Fibroblast of pulmonary artery (primary cell): ENCODE results near the gene TLX2.

ENCODE experiments used
- DNase-seq: peaks from one replicate; pipeline ENCODE4 v3.0.0-alpha.2; 2010; ENCODE audit warnings: low read depth
- H3K4me3 ChIP-seq: replicated peaks from 2 replicates; pipeline ENCODE4 v1.5.1; 2011; ENCODE audit warnings: low read depth, mild to moderate bottlenecking, control low read depth, low read length, moderate library complexity
- TF ChIP-seq, protein P1 (sequence below): IDR thresholded peaks from 2 replicates; pipeline ENCODE4 v1.5.1; 2011; ENCODE audit warnings: mild to moderate bottlenecking, control low read depth, low read length, inconsistent platforms; ENCODE audit errors: missing control alignments

The TLX2 gene

DNA sequence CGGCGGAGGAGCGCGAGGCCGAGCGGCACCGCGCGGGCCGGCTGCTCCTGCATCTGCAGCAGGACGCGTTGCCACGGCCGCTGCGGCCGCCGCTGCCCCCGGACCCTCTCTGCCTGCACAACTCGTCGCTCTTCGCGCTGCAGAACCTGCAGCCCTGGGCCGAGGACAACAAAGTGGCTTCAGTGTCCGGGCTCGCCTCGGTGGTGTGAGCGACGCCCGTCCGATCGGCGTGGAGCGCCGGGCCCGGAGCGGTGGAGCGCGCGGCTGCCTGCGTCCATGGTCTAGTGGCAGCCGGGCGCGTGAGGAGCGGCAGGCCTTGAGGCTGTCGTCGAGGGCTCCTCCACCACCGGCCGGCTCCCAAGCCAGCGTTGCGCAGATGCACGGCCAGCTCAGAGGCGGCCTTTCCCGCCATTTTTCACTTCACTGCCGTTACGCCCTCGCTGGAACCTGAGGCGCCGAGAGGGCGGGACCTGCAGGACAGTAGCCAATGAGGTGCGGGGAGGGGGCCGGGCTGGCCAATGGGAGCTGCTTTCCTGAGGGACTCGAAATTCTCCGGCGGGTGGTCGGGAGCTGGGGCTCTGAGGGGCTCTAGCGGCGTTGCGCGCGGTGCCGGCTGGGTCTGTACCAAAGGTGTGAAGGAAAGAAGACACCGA, 1.9 kb downstream of the TLX2 start:
- H3K4me3 ChIP-seq = no peak overlapping the region
- DNase-seq = peak; percentile 47
- TF ChIP-seq, protein P1, sequence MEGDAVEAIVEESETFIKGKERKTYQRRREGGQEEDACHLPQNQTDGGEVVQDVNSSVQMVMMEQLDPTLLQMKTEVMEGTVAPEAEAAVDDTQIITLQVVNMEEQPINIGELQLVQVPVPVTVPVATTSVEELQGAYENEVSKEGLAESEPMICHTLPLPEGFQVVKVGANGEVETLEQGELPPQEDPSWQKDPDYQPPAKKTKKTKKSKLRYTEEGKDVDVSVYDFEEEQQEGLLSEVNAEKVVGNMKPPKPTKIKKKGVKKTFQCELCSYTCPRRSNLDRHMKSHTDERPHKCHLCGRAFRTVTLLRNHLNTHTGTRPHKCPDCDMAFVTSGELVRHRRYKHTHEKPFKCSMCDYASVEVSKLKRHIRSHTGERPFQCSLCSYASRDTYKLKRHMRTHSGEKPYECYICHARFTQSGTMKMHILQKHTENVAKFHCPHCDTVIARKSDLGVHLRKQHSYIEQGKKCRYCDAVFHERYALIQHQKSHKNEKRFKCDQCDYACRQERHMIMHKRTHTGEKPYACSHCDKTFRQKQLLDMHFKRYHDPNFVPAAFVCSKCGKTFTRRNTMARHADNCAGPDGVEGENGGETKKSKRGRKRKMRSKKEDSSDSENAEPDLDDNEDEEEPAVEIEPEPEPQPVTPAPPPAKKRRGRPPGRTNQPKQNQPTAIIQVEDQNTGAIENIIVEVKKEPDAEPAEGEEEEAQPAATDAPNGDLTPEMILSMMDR = no peak

DNA sequence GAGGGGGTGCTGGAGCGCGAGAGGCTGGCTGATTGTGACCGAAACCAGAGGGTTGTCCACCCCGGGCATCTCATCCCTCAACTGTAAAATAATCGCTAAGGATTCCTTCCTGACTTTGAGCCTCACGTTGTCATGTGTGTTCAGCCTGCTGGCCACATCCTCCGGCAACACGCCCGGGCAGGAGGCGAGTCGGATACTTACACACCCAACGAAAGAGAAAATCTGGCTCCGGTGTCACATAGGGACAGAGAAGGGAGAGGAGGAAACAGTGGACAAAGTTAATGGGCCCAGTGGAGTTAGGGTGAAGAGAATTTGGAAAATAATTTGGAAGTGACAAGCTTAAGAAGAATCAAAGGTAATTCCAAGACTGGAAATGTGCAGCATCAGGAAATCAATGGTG, 2.4 kb downstream of the TLX2 start:
- TF ChIP-seq, protein P1 = no peak
- no peak for DNase-seq
- no peak overlapping the region for H3K4me3 ChIP-seq

DNA sequence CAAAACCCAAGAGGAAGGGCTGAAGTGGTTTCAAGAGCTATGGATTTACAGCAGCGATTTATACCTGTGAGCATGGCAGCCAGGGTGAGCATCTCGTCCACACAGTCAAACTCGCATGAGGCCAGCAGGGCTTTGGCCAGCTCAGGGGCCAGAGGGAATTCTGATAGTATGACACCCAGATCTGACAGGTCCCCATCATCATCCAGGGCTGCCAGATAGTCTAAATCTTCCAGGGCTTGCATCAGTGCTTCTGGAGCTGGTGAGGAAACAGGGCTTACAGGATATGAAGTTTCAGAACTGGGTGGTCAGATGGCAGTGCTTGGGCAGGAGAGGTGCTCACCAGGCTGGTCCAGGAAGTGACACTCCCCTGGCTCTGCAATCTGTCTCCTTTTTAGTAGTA, 8.3 kb downstream of the TLX2 start:
- TF ChIP-seq, protein P1 = no peak
- DNase-seq = no peak
- H3K4me3 ChIP-seq = no peak overlapping the region

DNA sequence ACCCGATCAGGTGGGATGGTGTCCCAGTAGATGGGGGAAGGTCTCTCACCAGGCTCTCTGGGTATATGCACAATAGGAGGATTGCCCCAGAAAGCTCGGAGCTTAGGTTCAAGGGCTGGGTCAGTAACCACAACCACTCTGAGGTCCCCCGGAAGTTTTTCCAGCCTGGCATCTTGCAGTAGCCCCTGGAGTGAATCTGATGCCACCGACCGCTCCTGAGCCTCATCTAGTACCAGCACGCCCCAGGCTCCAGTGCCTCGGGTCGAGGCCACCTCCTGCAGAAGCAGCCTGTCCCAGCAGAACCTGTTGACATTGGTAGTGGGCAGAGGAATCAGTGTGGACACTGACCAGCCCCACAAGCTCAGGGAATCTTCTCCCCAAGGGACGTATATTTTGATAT, 9.8 kb downstream of the TLX2 start:
- TF ChIP-seq, protein P1 = no peak
- no peak overlapping the region for H3K4me3 ChIP-seq
- no peak for DNase-seq

DNA sequence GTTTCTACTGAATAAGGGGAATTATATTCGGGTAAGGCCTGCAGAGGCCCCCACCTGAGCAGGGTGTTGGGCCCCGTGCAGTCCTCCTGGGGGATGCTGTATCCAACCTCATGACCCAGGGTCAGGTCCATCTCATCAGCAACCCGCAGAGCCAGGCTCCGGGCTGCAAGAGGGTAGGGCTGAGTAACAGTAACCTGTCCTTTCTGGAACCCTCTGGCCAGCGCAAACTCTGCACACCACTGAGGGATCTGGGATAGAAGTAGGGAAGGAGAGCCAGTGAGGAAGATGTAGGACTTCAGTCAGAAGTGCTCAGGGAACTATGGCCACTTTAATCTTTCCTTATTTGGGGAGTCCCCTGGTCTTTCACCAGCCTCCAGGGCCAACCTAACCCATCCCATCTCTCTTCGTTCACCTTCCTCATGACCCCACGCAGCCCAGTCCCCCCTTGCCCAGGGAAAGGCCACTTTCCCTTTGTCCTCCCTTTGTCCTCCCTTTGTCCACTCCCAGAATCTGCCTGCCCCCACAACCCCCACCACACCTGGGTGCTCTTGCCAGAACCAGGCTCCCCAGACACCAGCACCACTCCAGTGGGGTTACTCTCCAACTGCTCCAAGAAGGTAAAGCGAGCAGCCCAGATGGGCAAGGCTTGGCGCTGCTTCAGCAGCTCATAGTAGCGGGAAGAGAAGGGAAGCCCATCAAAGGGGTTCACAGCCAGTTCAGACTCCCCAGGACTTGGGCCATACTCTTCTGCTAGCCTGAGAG, 10.9 kb downstream of the TLX2 start:
- no peak for DNase-seq
- no peak overlapping the region for H3K4me3 ChIP-seq
- TF ChIP-seq, protein P1 = no peak

DNA sequence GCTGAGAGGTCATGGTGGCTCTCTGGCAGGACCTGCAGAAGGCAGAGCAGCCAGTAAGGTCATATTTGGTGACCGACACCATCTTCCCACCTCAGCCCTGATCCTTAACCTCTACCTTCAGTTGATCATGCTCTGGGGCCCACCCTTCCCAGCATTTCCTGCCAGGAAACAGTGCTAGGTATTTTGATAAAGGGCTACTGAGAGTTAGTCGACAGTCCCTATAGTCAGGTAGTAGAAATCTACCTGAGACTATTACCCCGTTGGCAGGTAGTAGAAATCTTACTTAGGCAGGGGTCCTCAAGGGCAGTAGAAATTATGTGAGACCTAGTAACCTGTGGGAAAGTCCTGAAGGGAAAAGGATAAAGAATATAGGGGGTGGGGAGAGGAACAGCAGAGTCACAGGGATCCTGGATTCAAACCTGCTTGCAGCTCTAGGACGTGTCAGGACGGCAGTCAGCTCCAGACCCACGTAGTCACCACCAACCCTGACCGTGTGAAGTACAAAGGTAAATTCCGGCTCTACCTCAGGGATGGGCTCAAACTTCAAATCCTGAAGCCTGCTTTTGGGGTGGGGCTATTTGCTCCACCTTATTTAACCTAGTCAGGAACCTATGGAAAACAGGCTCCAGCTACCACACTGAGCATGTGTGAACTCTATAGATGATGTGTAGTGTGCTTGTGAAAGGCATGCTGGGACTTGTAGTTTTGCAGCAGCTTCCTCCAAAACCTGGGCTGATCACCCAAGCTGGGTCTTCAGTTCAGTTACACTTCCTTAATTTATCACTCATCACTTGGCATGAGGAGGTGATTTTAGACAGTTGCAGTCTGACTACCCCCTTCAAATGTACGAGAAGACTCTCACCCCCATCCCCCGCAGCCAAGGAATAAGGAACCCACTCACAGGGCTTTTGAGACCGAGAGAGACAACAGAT, 11.7 kb downstream of the TLX2 start, which contains the start of gene DQX1:
Gene DQX1 (minus strand): TSS at position 515 of the 932 bp plus-strand sequence. CDS start 502 bp downstream, at position 13.
- TF ChIP-seq, protein P1 = no peak
- H3K4me3 ChIP-seq = no peak within 1 kb of the TSS
- no peak for DNase-seq
